Measurements from ENCODE around the gene AMELY. TPM values are rescaled to one million over a fixed set of nuclear protein-coding genes. Genes with fewer than 3 reads are reported as not detected.
"Not testable (repeated sequence)": the region's sequence is repeated elsewhere in the genome, so short reads cannot be mapped to it uniquely, and the experiment has no call there.

Gene AMELY
- total RNA-seq, result not detected

GRCh38 chrY:6911253-6911881 is at the start of gene AMELY:
Gene AMELY (minus strand): TSS chrY:6911752. CDS start chrY:6872608, 39,144 bp downstream.
- no peaks in the 10 kb centered on the region for H3K4me1 Mint-ChIP-seq
- H3K36me3 Mint-ChIP-seq (ENCODE audit: low read depth), result no peaks in the 10 kb centered on the region
- H3K27ac Mint-ChIP-seq, result no peak within 1 kb of the TSS
- H3K4me3 Mint-ChIP-seq, result no peak within 1 kb of the TSS
- peaks cover 23% of the 10 kb centered on the region for H3K27me3 Mint-ChIP-seq
- no peaks in the 10 kb centered on the region for H3K9me3 Mint-ChIP-seq
- no peak for ATAC-seq (replicated peaks)

GRCh38 chrY:6949947-6950346 is 38.4 kb upstream of the AMELY start:
- no peak for ATAC-seq (replicated peaks)
- Mint-ChIP-seq H3K27ac (no peak overlapping the region), H3K27me3 (peaks cover 5% of the 10 kb centered on the region), H3K4me3 (no peak overlapping the region), H3K4me1 (no peaks in the 10 kb centered on the region), H3K36me3 (ENCODE audit: low read depth) (no peaks in the 10 kb centered on the region), H3K9me3 (no peaks in the 10 kb centered on the region)

GRCh38 chrY:6948378-6948777 is 36.8 kb upstream of the AMELY start:
- Mint-ChIP-seq H3K4me1 (no peaks in the 10 kb centered on the region), H3K27ac (no peak overlapping the region), H3K27me3 (peaks cover 7% of the 10 kb centered on the region), H3K9me3 (no peaks in the 10 kb centered on the region), H3K4me3 (no peak overlapping the region), H3K36me3 (ENCODE audit: low read depth) (no peaks in the 10 kb centered on the region)
- no peak for ATAC-seq (replicated peaks)

GRCh38 chrY:6947695-6948094 is 36.1 kb upstream of the AMELY start:
- no peaks in the 10 kb centered on the region for H3K9me3 Mint-ChIP-seq
- H3K27ac Mint-ChIP-seq, result no peak overlapping the region
- peaks cover 7% of the 10 kb centered on the region for H3K27me3 Mint-ChIP-seq
- no peak for ATAC-seq (replicated peaks)
- H3K4me1 Mint-ChIP-seq, result no peaks in the 10 kb centered on the region
- H3K36me3 Mint-ChIP-seq (ENCODE audit: low read depth), result no peaks in the 10 kb centered on the region
- H3K4me3 Mint-ChIP-seq, result no peak overlapping the region

- no peaks in the 10 kb centered on the region for H3K27me3 Mint-ChIP-seq
- H3K27ac Mint-ChIP-seq, result no peak overlapping the region
- H3K4me1 Mint-ChIP-seq, result no peaks in the 10 kb centered on the region
- no peak overlapping the region for H3K4me3 Mint-ChIP-seq
- ATAC-seq (replicated peaks), result no peak
- no peaks in the 10 kb centered on the region for H3K9me3 Mint-ChIP-seq
- no peaks in the 10 kb centered on the region for H3K36me3 Mint-ChIP-seq (ENCODE audit: low read depth)
Measured at GRCh38 chrY:6935497-6935896, 23.9 kb upstream of the AMELY start.

GRCh38 chrY:6931779-6932396 is 20.3 kb upstream of the AMELY start:
- no peak overlapping the region for H3K27ac Mint-ChIP-seq
- H3K4me1 Mint-ChIP-seq, result no peaks in the 10 kb centered on the region
- no peak overlapping the region for H3K4me3 Mint-ChIP-seq
- no peaks in the 10 kb centered on the region for H3K27me3 Mint-ChIP-seq
- no peak for ATAC-seq (replicated peaks)
- no peaks in the 10 kb centered on the region for H3K9me3 Mint-ChIP-seq
- H3K36me3 Mint-ChIP-seq (ENCODE audit: low read depth), result no peaks in the 10 kb centered on the region

- H3K36me3 Mint-ChIP-seq (ENCODE audit: low read depth), result no peaks in the 10 kb centered on the region
- H3K27ac Mint-ChIP-seq, result no peak overlapping the region
Measured at GRCh38 chrY:6929237-6929636, 17.7 kb upstream of the AMELY start.

GRCh38 chrY:6928265-6928664 is 16.7 kb upstream of the AMELY start:
- no peaks in the 10 kb centered on the region for H3K9me3 Mint-ChIP-seq
- no peaks in the 10 kb centered on the region for H3K27me3 Mint-ChIP-seq
- no peak overlapping the region for H3K27ac Mint-ChIP-seq
- H3K36me3 Mint-ChIP-seq (ENCODE audit: low read depth), result no peaks in the 10 kb centered on the region
- H3K4me3 Mint-ChIP-seq, result no peak overlapping the region
- no peak for ATAC-seq (replicated peaks)
- H3K4me1 Mint-ChIP-seq, result no peaks in the 10 kb centered on the region

More at GRCh38 chrY:6929237-6929636, 17.7 kb upstream of the AMELY start:
- Mint-ChIP-seq H3K9me3 (no peaks in the 10 kb centered on the region), H3K27me3 (no peaks in the 10 kb centered on the region), H3K4me1 (no peaks in the 10 kb centered on the region), H3K4me3 (no peak overlapping the region)
- ATAC-seq (replicated peaks), result no peak

- no peaks in the 10 kb centered on the region for H3K9me3 Mint-ChIP-seq
- H3K27ac Mint-ChIP-seq, result no peak overlapping the region
- H3K4me3 Mint-ChIP-seq, result no peak overlapping the region
- H3K27me3 Mint-ChIP-seq, result no peaks in the 10 kb centered on the region
- no peak for ATAC-seq (replicated peaks)
- H3K36me3 Mint-ChIP-seq (ENCODE audit: low read depth), result no peaks in the 10 kb centered on the region
- no peaks in the 10 kb centered on the region for H3K4me1 Mint-ChIP-seq
Measured at GRCh38 chrY:6921061-6921460, 9.5 kb upstream of the AMELY start.

GRCh38 chrY:6913362-6913761 is 1.8 kb upstream of the AMELY start:
- H3K27ac Mint-ChIP-seq, result no peak overlapping the region
- H3K27me3 Mint-ChIP-seq, result peaks cover 23% of the 10 kb centered on the region
- H3K4me1 Mint-ChIP-seq, result no peaks in the 10 kb centered on the region
- H3K9me3 Mint-ChIP-seq, result no peaks in the 10 kb centered on the region
- no peak for ATAC-seq (replicated peaks)
- no peaks in the 10 kb centered on the region for H3K36me3 Mint-ChIP-seq (ENCODE audit: low read depth)
- H3K4me3 Mint-ChIP-seq, result no peak overlapping the region

GRCh38 chrY:6910372-6911252 is 940 bp downstream of the AMELY start, which contains the start of gene TBL1Y:
Gene TBL1Y (plus strand): TSS chrY:6910697. CDS start chrY:7025085, 114,388 bp downstream.
- no peaks in the 10 kb centered on the region for H3K9me3 Mint-ChIP-seq
- no peak for ATAC-seq (replicated peaks)
- peak within 1 kb of the TSS; percentile 10 for H3K4me3 Mint-ChIP-seq
- peaks cover 23% of the 10 kb centered on the region for H3K27me3 Mint-ChIP-seq
- no peaks in the 10 kb centered on the region for H3K4me1 Mint-ChIP-seq
- H3K27ac Mint-ChIP-seq, result no peak within 1 kb of the TSS
- no peaks in the 10 kb centered on the region for H3K36me3 Mint-ChIP-seq (ENCODE audit: low read depth)

- peak overlapping the region; percentile 10 for H3K4me3 Mint-ChIP-seq
- H3K9me3 Mint-ChIP-seq, result no peaks in the 10 kb centered on the region
- ATAC-seq (replicated peaks), result no peak
Measured at GRCh38 chrY:6909856-6910255, 1.7 kb downstream of the AMELY start.

GRCh38 chrY:6909118-6909521 is 2.4 kb downstream of the AMELY start:
- Mint-ChIP-seq H3K4me3 (peak overlapping the region; percentile 10), H3K27ac (no peak overlapping the region), H3K9me3 (no peaks in the 10 kb centered on the region), H3K27me3 (peaks cover 23% of the 10 kb centered on the region), H3K4me1 (no peaks in the 10 kb centered on the region), H3K36me3 (ENCODE audit: low read depth) (no peaks in the 10 kb centered on the region)
- no peak for ATAC-seq (replicated peaks)

More at GRCh38 chrY:6909856-6910255, 1.7 kb downstream of the AMELY start:
- no peaks in the 10 kb centered on the region for H3K4me1 Mint-ChIP-seq
- no peak overlapping the region for H3K27ac Mint-ChIP-seq
- no peaks in the 10 kb centered on the region for H3K36me3 Mint-ChIP-seq (ENCODE audit: low read depth)
- peaks cover 23% of the 10 kb centered on the region for H3K27me3 Mint-ChIP-seq

GRCh38 chrY:6908021-6908420 is 3.5 kb downstream of the AMELY start:
- not testable (repeated sequence) for ATAC-seq (replicated peaks); H3K27ac Mint-ChIP-seq; H3K4me3 Mint-ChIP-seq; H3K36me3 Mint-ChIP-seq (ENCODE audit: low read depth); H3K4me1 Mint-ChIP-seq; H3K9me3 Mint-ChIP-seq
- peaks cover 15% of the 10 kb centered on the region for H3K27me3 Mint-ChIP-seq

GRCh38 chrY:6907591-6907990 is 4.0 kb downstream of the AMELY start:
- H3K36me3 Mint-ChIP-seq (ENCODE audit: low read depth), result no peaks in the 10 kb centered on the region
- ATAC-seq (replicated peaks), result no peak
- peaks cover 13% of the 10 kb centered on the region for H3K27me3 Mint-ChIP-seq
- H3K4me1 Mint-ChIP-seq, result no peaks in the 10 kb centered on the region
- H3K4me3 Mint-ChIP-seq, result no peak overlapping the region
- H3K27ac Mint-ChIP-seq, result no peak overlapping the region
- no peaks in the 10 kb centered on the region for H3K9me3 Mint-ChIP-seq

All from activated T-helper 17 cell treated with anti-CD3 and anti-CD28 coated beads, Interleukin-2, amount 50 U/mL, for 72 hours (primary cell).